Thyroid gland (tissue), 4 donors: ENCODE data around the gene DYNC2LI1.

Experiments
- POLR2A ChIP-seq, 2 donors: fragments of 450-650 bp; IDR thresholded peaks; one replicate each; pipeline ENCODE4 v1.6.1; 2017; ENCODE audit warnings: antibody characterized with exemption in 2 of 2, mild to moderate bottlenecking in 2 of 2, moderate library complexity in 1 of 2
- TF ChIP-seq, protein P1 (sequence below), 6 experiments: fragments of 200-600 bp in 3 of 6; fragments of 450-650 bp in 3 of 6; sonication (generic) in 3 of 6; IDR thresholded peaks; one replicate each; pipeline ENCODE4 v1.5.1; 2016 to 2019; ENCODE audit warnings: antibody characterized with exemption in 6 of 6, mild to moderate bottlenecking in 2 of 6, inconsistent platforms in 1 of 6, moderate library complexity in 1 of 6

DNA sequence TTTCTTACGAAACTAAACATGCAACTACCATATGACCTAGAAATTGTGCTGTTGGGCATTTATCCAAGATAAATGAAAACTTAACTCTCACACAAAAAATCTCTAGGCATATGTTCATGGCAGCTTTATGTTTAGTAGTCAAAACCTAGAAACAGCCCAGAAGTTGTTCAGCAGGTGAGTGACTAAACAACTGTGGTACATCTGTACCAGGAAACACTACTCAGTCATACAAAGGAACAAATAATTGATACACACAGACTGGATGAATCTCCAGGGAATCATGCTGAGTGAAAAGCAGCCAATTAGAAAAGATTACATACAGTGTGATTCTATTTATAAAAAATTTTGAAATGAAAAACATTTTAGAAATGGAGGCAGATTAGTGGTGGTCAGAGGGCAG, 29.3 kb downstream of the DYNC2LI1 start:
- TF ChIP-seq, protein P1, sequence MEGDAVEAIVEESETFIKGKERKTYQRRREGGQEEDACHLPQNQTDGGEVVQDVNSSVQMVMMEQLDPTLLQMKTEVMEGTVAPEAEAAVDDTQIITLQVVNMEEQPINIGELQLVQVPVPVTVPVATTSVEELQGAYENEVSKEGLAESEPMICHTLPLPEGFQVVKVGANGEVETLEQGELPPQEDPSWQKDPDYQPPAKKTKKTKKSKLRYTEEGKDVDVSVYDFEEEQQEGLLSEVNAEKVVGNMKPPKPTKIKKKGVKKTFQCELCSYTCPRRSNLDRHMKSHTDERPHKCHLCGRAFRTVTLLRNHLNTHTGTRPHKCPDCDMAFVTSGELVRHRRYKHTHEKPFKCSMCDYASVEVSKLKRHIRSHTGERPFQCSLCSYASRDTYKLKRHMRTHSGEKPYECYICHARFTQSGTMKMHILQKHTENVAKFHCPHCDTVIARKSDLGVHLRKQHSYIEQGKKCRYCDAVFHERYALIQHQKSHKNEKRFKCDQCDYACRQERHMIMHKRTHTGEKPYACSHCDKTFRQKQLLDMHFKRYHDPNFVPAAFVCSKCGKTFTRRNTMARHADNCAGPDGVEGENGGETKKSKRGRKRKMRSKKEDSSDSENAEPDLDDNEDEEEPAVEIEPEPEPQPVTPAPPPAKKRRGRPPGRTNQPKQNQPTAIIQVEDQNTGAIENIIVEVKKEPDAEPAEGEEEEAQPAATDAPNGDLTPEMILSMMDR (IDR thresholded peaks at IDR 0.05), result no peak
- TF ChIP-seq POLR2A (IDR thresholded peaks at IDR 0.05), result no peak
